Smooth muscle cell of bladder (primary cell): ENCODE results near the gene GTPBP8. TPM values are rescaled to one million over a fixed set of nuclear protein-coding genes. Genes with fewer than 3 reads are reported as not detected.

Experiments
- total RNA-seq: library from RNA; depleted of rRNA; stranded (reverse); fragments of >200 nt; gene quantifications from 2 replicates; pipeline ENCODE4 v1.2.3, GENCODE V29; 2014

GTPBP8 gene
- total RNA-seq = 33.8 and 41.1 TPM in 2 replicates

DNA sequence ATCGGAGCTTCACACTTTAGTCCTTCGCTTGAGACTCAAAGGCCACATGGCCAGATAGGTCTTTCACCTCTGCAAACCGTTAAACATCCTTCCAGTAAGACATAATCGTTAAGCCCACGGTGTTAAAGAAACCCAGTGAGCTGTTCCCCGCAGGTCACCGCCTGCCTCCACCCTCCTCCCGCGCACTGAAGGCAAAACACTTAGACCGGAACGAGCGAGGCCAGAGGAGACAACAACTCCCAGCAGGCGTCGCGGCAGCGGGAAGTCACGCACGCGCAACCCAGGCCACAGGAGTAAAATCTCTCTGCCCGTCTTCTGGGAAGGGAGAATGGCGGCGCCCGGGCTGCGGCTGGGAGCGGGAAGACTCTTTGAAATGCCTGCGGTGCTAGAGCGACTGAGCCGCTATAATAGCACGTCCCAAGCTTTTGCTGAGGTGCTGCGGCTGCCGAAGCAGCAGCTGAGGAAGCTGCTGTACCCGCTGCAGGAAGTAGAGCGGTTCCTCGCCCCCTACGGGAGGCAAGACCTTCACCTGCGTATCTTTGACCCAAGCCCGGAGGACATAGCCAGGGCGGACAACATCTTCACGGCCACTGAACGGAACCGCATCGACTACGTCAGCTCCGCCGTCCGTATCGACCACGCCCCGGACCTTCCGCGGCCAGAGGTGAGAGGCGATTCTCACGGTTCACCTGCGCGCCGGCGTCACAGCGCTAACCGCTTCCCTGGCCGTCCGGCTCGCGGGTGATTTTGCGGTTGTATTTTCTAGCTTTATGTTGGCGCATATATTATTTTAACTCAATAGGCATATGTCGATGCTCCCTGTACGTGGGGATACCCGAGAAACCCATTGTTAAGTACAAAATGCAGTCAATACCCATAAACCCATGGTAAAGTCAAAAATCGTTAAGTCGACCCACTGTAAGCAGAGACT is at the start of gene GTPBP8:
GTPBP8 (plus strand) TSS at position 313 of the 931 bp plus-strand sequence; CDS start at position 329, 16 bp downstream.

DNA sequence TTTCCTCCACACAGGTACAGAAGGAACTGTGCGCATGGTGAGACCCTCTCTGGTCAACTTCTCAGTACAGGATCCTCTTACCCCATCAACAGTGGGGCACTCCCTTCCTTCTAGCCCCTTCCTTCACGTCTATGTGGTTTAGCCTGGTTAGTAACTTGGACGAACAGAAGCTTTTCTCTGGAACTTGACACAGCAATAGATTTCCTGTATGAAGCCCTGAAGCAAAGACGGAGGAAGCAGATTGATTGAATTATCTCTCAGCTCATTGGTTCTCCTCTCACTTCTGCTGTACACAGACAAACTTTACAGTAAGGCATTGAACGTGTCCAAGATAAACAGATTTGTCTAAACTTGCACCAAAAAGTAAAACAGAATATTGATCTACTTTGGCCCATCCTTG is 15.9 kb upstream of the GTPBP8 start, which contains the start of gene CD200R1:
CD200R1 (minus strand) TSS at position 210 of the 400 bp plus-strand sequence. CDS start 246 bp downstream, outside the sequence.

Other genes starting within 250 kb of the GTPBP8 start
- gene CD200R1L, start 144.1 kb upstream of the GTPBP8 start, total RNA-seq = under 0.01 and 0.09 TPM in 2 replicates
- under 0.01 TPM in 1 of 2 replicates, not detected in the other for gene CD200R1, start 15.9 kb upstream of the GTPBP8 start, total RNA-seq
- 8.4 and 8.7 TPM in 2 replicates for gene BOC, start 220.6 kb downstream of the GTPBP8 start, total RNA-seq